CD1c-positive myeloid dendritic cell (primary cell): Measurements from ENCODE around the gene MUSTN1.

Experiments used
- DNase-seq: peaks from one replicate; pipeline ENCODE4 v3.0.0-alpha.2; 2016; ENCODE audit errors: extremely low spot score

Gene MUSTN1

DNA sequence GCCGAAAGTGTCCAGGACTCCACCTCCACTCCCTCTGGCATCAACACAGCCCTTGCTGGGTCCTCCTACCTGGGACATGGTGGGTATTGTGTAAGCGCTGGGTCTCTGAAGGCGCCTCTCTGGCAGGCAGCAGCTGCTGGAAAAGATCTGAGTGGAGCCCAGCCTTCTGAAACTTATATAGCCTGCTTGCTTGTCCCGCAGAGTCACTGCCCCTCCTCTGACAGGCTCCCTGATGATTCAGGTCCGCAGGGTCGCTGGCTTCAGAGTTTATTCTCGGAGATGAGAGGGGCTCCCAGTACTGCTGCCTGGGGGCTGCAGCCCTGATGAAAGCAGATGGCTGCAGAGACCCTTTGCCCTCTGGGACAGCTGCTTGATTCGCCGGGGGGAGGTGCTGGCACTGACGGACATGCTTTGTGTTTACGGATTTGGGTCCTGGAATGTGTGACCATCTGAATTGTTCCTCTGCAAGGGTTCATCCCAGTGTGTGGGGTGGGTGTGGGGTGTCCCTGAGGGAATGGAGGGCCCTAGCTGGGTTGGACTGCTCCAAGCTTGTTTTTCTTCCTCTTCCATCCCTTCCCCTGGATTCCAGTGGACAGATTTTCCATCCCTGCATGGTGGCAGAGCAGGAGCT lies at the start of gene MUSTN1:
Gene MUSTN1, minus strand, starts transcription at position 149 of the 631 bp plus-strand sequence. Its CDS starts 71 bp downstream, at position 78.
- DNase-seq = no peak

DNA sequence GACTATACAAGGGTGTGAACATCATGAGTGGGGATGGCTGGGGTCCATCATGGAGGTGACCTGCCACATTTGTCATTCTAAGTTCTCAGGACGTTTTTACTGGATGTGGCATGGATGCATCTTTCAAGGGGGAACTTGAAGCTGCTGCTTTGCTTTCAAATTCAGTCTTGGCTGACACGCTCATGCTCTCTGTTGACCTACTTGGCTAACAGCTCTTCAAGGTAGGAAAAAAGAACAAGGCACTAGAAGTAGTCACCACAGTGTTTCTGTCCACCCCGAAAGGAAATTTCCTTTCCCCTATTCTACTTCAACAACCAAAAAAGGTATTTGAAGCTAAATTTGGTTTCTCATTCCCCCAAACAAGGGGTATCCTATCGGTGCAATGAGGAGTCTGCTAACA lies 47.6 kb upstream of the MUSTN1 start:
- DNase-seq = no peak

DNA sequence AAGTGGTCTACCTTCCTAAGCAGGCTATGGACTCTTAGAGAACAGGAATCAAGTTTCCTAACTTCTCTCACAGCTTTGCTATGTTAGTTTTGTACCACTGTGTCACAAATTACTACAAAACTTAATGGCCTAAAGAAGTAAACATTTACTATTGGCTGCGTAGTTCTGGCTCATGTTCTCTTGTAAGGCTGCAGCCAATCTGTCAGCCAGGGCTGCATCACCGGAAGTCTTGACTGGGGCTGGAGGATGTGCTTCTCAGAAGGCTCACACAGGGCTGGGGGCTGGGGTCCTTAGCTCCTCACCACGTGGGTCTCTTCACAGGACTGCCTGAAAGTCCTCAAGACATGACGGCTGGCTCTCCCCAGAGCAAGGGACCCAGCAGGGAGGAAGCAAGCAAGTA lies 47.1 kb upstream of the MUSTN1 start:
- no peak for DNase-seq

DNA sequence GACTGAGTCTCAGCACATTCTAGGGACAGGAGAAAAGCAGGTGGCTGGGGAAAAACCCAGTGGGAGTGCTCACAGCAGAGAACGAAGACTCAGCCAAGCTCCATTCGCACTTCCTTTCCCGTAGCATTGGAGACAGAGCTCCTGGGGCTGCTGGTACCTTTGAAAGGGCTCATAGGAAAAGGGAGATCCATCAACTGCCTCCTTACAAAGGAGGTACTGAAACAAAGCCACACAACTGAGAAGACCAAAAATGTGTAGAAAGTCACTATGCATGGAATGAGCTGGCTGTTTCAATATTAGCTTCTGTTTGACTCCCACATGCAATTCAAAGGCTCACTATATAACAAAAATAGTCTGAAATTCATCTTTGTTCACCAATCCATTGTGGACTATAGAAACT lies 45.7 kb upstream of the MUSTN1 start:
- peak; percentile 12 for DNase-seq

DNA sequence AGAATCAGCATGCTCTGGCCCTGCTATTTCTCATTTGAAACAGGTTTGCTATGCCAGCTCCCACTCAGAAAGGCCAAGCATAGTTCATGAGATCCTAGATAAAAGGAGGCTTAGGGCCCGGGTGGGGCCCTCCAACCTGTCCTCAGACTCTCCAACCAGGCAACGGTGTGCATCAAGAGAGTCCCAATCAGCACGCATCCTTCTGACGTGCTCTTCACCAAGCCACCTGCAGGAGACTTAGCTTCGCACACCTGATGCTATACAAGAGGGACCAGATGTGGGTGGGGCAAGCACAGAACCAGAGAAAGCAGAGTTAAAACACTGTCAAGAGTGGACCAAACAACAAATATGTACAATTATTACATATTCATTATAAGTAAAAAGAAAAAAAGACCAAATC lies 45.2 kb upstream of the MUSTN1 start:
- DNase-seq = no peak

DNA sequence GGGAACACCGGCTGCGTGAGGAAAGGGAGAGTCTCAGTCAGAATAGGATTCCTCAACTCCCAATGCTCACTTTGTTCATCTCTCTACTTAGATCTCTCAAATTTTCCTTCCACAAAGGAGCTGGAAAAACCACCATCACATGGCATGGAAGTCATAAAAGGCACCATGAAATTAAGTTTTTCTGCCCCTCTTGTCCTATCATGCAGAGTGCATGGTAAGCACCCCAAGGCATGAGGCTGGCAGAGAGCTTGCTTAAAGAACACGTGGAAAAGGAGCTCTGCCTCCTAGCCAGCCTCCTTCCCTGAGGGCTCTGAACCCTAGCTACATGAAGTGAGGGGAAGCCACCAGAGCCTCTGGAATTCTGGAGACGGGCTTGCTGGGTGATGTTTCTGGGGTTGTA lies 44.8 kb upstream of the MUSTN1 start:
- DNase-seq = no peak

DNA sequence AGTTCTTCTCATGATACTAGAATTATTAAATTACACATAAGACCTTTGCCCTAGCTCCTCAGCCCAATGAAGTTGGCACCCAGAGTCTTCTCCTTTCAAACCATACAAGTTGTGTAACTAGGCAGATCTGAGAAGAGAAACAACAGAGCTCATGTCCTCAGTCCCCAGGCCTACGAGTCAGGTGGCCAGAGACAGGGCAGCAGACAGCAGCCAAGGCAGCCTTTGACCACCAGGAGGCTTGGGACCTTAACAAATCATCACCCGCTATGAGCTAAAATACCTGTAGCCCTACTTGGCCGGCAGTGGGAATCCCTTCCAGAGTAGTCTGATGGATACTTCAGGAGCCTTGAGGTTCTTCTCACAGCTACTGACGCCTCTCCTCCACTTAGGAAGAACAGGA lies 44.3 kb upstream of the MUSTN1 start:
- DNase-seq = no peak

DNA sequence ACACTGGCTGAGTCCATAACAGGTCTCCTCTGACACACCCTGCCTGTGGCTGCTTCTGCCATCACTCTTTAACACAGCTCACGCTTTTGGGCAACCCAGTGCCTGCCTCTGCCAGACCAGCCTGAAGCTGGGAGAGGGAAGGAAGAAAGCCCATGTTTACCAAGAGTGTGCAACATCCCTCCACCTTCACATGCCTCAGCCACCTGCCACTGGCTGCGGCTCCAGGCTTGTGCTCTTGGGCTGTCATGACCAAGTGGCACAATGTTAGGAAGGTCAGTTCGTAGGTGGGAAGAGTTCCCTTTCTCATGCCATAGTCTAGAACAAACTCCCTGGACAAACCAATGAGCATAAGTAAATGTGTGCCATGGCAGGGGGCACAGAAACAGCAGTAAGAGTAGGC lies 42.3 kb upstream of the MUSTN1 start:
- DNase-seq = no peak

DNA sequence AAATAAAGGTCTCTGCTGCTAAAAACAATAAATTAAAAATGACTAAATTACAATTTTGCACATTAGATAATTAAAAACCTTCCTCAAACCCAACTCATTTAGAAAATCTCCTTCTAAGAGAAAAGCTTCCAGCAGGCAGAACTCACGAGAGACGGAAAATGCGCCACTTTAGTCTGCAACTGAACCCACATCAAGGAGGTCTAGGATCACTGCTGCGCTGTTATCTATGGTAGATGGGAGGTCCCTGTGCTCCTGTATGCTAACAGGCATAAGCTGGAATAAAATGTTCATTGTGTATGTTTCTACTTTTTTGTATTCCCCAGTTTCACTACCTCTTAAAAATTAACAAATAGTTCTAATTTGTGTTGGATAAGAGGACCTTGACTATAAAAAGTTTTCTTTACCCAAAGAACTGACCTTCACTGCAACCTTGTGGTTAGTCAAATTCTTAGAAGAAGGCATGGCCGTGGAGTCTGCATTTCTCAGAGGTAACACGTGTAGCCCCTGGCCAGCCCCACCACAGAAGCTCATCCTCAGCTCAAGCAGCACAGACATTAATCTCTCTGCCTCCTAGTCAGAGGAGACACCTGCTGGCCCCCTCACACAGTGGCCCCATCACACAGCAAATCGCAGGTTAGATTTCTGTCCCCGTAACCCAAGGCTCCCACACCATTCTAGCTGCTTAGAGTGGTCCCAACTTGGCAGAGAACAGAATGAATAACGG lies 40.2 kb upstream of the MUSTN1 start:
- DNase-seq = no peak

DNA sequence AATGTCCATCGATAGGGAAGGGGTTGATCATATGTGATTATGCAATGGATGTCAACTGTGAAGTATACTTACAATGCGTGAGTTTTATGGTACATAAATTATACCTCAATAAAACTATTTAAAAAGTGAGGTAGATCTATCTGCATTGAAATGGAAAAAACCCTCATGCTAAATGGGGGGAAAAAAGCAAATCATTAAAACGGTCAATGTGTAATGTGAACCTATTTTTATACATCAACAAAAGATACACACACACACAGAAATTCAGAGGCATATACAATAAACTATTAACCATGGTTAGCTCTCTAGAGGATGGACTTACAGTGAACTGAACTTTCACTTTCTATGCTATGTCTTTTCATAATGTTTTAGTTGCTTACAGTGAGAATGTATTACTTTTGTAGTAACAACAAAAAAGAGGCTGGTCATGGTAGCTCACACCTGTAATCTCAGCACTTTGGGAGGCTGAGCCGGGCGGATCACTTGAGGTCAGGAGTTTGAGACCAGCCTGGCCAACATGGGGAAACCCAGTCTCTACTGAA lies 39.4 kb upstream of the MUSTN1 start:
- no peak for DNase-seq

DNA sequence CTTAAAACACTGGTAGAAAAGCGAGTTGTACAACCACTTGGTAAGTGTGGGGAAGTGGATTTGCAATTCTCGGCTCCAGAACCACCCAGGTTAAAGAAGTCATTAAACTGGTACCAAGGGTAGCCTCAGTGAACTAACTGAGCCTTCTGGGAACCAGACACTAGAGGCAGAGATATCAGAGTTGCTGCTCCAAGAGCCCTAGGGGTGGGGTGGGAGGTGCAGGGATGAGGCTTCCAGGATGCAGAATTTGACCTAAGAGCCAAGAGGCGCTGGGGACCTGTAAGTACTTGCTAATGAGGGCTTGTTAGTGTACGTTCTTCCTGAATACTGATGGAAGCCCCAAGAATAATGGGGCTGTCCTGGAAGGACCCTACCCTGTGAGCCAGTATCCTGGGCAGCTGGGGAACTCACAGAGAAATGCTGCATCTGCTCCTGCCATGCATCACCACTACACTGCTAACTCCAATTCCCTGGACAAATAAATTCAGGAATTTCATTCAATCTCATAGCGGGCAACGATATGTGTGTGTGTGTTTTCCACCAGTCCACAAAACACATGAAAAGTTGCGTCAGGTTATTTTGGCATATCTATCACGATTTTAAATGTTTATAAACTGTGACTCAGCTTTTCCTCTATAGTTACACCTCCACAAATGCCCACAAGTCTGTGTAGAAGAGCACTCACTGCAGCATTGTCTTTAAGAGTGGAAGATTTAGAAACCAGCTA lies 38.8 kb upstream of the MUSTN1 start:
- DNase-seq = no peak

DNA sequence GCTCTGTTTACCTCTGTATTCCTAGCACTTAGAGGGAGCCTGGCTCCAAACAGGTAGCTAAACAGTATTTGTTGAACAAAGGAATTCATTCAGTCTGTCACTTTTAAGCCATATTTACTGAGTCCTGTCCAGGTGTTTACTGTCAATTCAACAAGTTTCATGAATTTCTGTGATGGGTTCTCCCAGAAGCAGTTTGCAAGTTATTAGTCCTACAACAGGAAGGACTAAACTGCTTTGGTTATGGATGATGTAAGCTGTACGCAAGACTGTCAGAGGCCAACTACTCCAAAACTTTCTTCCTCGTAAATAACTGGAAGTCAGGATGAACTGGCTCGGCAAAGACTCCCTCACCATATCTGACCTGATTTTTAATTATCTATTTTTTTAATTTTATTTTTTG lies 37.4 kb upstream of the MUSTN1 start:
- DNase-seq = no peak

DNA sequence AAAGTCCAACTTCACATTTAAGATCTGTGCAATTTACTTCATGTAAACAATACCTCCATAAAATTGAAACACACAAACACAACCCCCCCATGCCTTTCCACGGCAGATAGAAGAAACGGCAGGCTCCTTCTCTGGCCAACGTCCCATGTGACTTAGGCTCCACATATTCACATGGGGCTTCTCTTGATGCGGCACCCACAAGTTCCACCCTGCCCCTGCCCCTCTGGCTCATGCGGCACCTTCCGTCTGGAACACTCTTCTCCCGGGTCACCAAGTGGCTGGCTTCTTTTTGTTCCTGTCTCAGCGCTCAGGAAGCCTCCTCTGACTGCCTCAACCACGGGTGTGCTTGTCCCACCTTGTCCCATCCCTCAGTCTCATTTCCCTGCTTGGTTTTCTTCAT lies 36.9 kb upstream of the MUSTN1 start:
- DNase-seq = no peak

DNA sequence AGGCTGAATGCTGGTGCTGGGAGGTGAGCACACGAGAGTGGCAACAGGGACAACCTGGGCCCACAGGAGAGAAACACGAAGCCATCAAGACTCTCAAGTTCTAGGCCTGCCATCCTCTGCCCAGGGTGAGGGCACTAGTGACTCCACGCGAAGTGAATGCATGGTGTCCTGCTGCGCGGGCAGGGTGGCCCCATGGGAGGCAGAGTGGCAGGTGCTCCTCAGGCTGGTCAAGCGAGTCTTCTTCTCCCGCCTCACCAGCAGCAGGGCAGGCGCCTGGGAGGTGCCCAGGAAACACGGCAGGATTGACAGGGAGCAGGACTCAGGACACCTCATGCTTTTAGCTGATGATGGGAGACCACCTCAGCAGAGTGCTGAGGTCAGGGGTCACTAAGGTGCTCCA lies 35.7 kb upstream of the MUSTN1 start:
- no peak for DNase-seq

DNA sequence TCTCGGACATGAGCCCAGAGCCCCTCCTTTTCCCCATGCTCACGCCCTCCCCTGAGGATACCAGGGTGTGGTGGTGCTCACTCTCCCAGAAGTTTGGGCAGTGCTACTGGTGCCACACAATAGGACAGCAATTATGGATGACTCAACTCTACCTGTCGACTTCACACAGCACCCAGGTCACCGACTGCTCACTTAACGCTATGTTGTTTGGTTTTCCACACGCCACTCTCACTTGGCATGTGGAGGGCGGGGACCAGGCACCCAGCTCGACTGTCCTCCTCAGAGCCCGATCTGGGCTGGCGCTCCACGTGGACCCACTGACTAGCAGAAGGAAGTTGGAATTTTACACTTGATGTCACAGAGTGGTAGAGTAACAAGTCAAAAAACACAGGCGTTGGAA lies 31.6 kb upstream of the MUSTN1 start:
- DNase-seq = no peak

DNA sequence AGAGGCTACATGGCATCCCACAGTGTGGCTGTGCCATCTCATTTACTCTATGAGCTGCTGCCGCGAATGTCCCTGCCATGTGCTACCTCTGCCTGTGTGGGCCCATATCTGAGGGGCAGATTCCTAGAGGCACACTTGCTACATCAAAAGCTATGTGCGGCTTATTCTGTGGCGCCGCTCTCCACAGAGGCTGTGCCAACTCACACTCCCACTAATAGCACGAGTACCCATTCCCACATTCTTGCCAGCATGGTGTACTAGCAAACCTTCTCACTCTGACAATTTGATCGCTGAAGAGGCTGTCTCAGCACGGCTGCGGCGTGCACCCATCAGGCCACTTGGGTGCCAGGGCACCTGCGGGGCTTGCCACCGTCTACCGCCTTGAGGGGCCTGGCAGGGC lies 31.2 kb upstream of the MUSTN1 start:
- DNase-seq = no peak

DNA sequence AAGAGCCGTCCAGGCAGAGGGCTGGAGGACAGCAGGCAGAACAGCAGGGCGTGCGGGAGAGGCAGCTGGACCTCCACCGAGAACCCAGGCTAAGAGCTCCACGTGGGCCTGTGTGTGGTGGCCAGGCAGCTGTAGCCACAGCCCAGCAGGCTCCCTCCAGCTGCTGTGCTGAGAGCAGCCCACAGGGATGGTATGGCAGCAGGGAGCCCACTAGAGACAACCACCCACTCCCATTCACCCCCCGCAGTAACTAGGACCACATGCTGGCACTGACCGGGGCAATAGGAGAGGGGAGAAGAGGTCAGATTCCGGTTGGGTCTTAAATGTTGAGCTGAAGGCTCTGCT lies 25.6 kb upstream of the MUSTN1 start:
- DNase-seq = no peak

DNA sequence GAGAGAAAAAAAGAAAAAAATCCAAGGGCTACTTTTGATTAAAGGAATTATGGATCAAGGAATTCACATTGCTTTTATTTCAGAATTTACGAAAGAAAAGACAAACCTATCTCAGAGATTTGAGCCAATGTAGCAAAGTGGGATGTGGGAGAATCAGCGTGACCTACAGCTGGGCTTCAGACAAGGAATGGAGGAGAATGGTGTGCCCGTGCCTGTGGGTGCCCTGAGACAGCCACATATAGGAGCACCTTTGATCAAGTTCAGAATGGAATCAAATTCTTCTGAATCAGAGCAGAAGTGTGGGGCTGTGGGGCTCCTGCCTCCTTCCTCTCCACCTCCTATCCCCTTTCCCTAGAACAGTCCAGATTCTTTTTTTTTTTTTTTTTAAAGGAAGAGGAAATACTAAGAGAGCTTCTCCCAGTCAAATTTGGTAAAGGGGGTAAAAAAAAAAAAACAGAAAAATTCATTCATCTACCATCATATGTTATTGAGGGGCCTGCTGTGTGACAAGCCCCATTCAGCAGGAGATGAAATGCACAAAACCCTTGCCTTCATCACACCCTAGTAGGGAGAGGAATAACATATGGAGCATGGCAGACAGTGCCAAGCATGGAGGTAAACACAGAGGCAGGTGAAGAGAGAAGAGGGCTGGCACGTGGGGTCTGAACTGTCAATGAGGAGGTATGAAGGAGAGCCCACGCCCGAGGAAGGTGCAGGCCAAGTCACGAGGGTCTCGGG lies 25.0 kb upstream of the MUSTN1 start:
- no peak for DNase-seq

DNA sequence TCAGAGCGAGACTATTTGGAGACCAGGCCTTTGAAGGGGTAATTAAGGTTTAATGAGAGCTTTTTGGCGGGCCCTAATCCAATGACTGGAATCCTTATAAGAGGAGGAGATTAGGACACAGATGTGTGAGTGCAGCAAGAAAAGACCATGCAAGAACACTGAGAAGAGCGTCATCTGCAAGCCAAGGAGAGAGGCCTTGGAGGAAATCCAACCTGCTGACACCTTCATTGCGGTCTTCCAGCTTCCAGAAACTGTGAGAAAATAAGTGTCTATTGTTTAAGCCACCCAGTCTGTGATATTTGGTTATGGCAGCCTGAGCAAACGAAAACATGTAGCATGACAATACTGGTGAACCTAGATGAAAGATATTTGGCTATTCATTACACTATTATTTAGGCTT lies 23.0 kb upstream of the MUSTN1 start:
- DNase-seq = no peak

DNA sequence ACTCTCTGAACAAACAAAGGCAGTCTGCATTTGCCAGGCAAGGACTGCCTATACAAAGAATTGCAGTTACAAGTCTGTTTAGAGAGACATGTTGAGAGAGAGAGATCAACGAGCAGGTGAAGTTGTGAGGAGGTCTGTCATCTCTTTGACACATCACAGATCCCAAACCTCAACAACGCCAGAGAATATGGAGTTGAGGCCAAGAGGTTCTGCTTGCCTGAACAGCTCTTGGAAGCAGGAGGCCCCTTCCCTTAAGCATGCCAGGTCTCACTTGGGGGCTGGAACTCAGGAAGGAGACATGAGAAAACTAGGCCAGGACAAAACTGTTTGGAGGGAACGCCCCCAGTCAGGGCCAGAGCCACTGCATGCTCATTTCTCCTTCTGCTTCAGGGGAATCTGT lies 22.3 kb upstream of the MUSTN1 start:
- DNase-seq = no peak

DNA sequence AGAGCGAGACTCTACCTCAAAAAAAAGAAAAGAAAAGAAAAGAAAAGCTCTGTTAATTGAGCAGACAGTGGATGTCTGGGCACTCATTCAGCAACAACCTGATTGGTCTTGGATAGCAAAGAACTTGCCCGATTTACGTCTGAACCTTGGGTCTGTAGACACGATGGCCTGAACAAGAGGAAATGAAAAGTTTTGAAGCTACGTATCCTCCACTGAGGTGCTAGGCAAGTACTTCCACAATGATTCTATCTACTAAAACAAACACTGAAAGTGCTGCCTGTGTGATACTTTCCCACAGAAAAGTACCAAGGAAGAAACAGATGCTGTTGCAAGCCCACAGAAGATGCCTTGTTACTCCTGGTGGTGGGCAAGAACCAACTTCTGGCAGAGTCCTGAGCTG lies 21.8 kb upstream of the MUSTN1 start:
- DNase-seq = no peak

DNA sequence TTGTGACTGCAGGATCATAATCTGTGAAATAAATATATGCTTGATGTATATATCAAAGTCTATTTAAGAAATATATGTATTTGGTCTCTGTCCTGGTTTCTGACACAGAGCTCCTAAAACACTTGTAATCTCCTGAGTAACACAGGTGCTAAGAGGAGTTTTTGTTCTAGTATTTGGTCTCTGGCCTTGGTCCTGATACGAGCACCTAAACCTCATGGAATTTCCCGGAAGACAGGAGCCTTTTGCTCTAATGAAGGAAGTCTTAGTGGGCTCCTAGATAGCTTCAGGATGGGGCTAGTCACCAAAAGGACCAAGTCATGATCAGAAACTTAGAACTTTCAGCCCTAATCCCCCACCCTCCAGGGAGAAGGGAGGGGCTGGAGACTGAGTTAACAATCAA lies 19.2 kb upstream of the MUSTN1 start:
- no peak for DNase-seq
